HEK293 (cell line): Measurements from ENCODE around the gene MAGI2.

Experiments used
- FEZF1 ChIP-seq: fragments of 450-650 bp; formaldehyde crosslinking; IDR thresholded peaks from 2 replicates; pipeline ENCODE4 v1.5.1; 2016; ENCODE audit warnings: missing biosample characterization, missing genetic modification characterization
- WT1 ChIP-seq: fragments of 450-650 bp; formaldehyde crosslinking; IDR thresholded peaks from 2 replicates; pipeline ENCODE4 v1.5.1; 2016; ENCODE audit warnings: missing biosample characterization, missing genetic modification characterization
- ZFP37 ChIP-seq: fragments of 450-650 bp; formaldehyde crosslinking; IDR thresholded peaks from 2 replicates; pipeline ENCODE4 v1.5.1; 2016; ENCODE audit warnings: missing biosample characterization, missing genetic modification characterization
- ZNF324 ChIP-seq: fragments of 450-650 bp; formaldehyde crosslinking; IDR thresholded peaks from 2 replicates; pipeline ENCODE4 v1.5.1; 2016; ENCODE audit warnings: missing biosample characterization, missing genetic modification characterization
- ZNF560 ChIP-seq: fragments of 450-650 bp; formaldehyde crosslinking; IDR thresholded peaks from 2 replicates; pipeline ENCODE4 v1.5.1; 2017; ENCODE audit warnings: missing biosample characterization, missing genetic modification characterization, borderline replicate concordance
- ZNF768 ChIP-seq: fragments of 450-650 bp; formaldehyde crosslinking; IDR thresholded peaks from 2 replicates; pipeline ENCODE4 v1.5.1; 2018; ENCODE audit warnings: missing biosample characterization, mild to moderate bottlenecking, missing genetic modification characterization
- ZNF785 ChIP-seq: fragments of 450-650 bp; formaldehyde crosslinking; IDR thresholded peaks from 2 replicates; pipeline ENCODE4 v1.5.1; 2016; ENCODE audit warnings: missing biosample characterization, missing genetic modification characterization
- TF ChIP-seq, protein P1 (sequence below): fragments of 450-650 bp; formaldehyde crosslinking; IDR thresholded peaks from 2 replicates; pipeline ENCODE4 v1.5.1; 2016; ENCODE audit warnings: missing biosample characterization, missing genetic modification characterization
- TF ChIP-seq, protein P2 (sequence below): fragments of 450-650 bp; formaldehyde crosslinking; IDR thresholded peaks from 2 replicates; pipeline ENCODE4 v1.5.1; 2016; ENCODE audit warnings: missing biosample characterization, missing genetic modification characterization
- TF ChIP-seq, protein P3 (sequence below): fragments of 450-650 bp; formaldehyde crosslinking; IDR thresholded peaks from 2 replicates; pipeline ENCODE4 v1.5.1; 2016; ENCODE audit warnings: missing biosample characterization, missing genetic modification characterization, low read depth
- TF ChIP-seq, protein P4 (sequence below): fragments of 450-650 bp; formaldehyde crosslinking; IDR thresholded peaks from 2 replicates; pipeline ENCODE4 v1.5.1; 2016; ENCODE audit warnings: missing biosample characterization, missing genetic modification characterization

DNA sequence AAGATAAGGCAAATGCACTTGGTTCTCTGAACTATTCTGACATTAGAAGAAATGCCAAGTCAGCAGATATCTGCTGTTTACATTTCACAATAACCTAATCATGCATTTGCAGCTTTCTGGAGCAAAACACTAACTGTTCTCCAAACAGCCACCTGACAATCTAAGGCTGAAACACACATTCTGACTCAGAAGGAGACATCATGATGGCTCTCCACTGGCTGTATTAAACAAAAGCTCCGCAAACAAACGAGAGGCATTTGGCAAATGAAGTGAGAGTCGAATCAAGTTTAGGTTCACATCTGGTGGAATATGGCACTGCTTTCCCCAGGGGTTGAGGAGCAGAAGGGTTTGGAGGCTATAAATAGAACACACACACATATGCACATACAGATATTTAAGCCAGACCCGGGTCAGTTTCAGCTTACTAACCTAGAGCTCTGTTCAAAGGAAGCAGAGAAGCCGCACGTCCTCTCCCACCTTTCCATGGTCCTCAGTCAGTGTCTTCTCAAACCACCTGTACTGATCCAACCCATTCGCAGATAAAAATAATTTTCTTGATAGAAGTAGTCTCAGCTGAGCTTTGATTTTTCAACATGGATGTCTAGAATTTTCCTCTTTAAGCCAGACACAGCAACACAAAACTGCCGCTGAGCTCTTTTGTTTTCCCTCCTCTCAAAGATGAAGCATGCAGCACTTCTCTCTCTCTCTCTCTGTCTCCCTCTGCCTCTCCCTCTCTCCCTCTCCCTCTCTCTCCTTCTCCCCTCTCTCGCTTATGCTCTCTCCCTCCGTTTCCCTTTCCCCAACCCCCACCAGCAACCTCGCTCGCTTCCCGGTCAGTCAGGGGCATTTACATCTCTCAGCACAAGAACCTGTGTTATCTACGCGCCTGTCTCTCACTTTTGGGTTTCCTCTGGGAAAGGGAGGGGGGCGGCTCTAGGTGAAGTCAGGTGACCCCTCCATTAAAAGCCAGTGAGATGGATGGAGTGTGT lies 682.8 kb downstream of the MAGI2 start:
- TF ChIP-seq, protein P1, sequence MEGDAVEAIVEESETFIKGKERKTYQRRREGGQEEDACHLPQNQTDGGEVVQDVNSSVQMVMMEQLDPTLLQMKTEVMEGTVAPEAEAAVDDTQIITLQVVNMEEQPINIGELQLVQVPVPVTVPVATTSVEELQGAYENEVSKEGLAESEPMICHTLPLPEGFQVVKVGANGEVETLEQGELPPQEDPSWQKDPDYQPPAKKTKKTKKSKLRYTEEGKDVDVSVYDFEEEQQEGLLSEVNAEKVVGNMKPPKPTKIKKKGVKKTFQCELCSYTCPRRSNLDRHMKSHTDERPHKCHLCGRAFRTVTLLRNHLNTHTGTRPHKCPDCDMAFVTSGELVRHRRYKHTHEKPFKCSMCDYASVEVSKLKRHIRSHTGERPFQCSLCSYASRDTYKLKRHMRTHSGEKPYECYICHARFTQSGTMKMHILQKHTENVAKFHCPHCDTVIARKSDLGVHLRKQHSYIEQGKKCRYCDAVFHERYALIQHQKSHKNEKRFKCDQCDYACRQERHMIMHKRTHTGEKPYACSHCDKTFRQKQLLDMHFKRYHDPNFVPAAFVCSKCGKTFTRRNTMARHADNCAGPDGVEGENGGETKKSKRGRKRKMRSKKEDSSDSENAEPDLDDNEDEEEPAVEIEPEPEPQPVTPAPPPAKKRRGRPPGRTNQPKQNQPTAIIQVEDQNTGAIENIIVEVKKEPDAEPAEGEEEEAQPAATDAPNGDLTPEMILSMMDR (tag by site-specific recombination) = no peak
- TF ChIP-seq FEZF1 (tag by site-specific recombination) = no peak
- no peak for TF ChIP-seq WT1 (tag by site-specific recombination)
- no peak for TF ChIP-seq ZFP37 (tag by site-specific recombination)
- TF ChIP-seq, protein P2, sequence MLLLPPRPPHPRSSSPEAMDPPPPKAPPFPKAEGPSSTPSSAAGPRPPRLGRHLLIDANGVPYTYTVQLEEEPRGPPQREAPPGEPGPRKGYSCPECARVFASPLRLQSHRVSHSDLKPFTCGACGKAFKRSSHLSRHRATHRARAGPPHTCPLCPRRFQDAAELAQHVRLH (tag by site-specific recombination) = 0 out of 2 replicates have a peak, but pooled peaks have one; percentile 21
- no peak for TF ChIP-seq ZNF785 (tag by site-specific recombination)
- no peak for TF ChIP-seq ZNF768 (tag by site-specific recombination)
- TF ChIP-seq, protein P3, sequence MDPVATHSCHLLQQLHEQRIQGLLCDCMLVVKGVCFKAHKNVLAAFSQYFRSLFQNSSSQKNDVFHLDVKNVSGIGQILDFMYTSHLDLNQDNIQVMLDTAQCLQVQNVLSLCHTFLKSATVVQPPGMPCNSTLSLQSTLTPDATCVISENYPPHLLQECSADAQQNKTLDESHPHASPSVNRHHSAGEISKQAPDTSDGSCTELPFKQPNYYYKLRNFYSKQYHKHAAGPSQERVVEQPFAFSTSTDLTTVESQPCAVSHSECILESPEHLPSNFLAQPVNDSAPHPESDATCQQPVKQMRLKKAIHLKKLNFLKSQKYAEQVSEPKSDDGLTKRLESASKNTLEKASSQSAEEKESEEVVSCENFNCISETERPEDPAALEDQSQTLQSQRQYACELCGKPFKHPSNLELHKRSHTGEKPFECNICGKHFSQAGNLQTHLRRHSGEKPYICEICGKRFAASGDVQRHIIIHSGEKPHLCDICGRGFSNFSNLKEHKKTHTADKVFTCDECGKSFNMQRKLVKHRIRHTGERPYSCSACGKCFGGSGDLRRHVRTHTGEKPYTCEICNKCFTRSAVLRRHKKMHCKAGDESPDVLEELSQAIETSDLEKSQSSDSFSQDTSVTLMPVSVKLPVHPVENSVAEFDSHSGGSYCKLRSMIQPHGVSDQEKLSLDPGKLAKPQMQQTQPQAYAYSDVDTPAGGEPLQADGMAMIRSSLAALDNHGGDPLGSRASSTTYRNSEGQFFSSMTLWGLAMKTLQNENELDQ (tag by site-specific recombination) = no peak
- TF ChIP-seq, protein P4, sequence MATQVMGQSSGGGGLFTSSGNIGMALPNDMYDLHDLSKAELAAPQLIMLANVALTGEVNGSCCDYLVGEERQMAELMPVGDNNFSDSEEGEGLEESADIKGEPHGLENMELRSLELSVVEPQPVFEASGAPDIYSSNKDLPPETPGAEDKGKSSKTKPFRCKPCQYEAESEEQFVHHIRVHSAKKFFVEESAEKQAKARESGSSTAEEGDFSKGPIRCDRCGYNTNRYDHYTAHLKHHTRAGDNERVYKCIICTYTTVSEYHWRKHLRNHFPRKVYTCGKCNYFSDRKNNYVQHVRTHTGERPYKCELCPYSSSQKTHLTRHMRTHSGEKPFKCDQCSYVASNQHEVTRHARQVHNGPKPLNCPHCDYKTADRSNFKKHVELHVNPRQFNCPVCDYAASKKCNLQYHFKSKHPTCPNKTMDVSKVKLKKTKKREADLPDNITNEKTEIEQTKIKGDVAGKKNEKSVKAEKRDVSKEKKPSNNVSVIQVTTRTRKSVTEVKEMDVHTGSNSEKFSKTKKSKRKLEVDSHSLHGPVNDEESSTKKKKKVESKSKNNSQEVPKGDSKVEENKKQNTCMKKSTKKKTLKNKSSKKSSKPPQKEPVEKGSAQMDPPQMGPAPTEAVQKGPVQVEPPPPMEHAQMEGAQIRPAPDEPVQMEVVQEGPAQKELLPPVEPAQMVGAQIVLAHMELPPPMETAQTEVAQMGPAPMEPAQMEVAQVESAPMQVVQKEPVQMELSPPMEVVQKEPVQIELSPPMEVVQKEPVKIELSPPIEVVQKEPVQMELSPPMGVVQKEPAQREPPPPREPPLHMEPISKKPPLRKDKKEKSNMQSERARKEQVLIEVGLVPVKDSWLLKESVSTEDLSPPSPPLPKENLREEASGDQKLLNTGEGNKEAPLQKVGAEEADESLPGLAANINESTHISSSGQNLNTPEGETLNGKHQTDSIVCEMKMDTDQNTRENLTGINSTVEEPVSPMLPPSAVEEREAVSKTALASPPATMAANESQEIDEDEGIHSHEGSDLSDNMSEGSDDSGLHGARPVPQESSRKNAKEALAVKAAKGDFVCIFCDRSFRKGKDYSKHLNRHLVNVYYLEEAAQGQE (tag by site-specific recombination) = no peak
- TF ChIP-seq ZNF324 (tag by site-specific recombination) = no peak
- TF ChIP-seq ZNF560 (tag by site-specific recombination) = no peak
